Activated gamma-delta T cell treated with Interleukin-2 at 50 U/mL for 16 hours (primary cell): ENCODE results near the gene ANKRD30A.
"Not testable (repeated sequence)": the region's sequence is repeated elsewhere in the genome, so short reads cannot be mapped to it uniquely, and the experiment has no call there.

Source experiments
- DNase-seq: peaks from one replicate; pipeline ENCODE4 v3.0.0-alpha.2; 2020

The ANKRD30A gene

DNA sequence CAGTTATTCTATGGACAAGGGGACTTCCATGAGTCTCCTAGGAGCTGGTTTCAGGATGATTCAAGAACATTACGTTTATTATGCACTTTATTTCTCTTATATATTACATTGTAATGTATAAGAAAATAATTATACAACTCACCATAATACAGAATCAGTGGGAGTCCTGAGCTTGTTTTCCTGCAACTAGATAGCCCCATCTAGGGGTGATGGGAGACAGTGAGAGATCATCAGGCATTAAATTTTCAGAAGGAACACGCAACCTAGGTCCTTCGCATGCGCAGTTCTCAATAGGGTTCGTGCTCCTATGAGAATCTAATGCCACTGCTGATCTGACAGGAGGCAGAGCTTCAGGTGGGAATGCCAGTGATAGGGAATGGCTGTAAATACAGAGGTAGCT, 137.9 kb downstream of the ANKRD30A start:
- no peak for DNase-seq

DNA sequence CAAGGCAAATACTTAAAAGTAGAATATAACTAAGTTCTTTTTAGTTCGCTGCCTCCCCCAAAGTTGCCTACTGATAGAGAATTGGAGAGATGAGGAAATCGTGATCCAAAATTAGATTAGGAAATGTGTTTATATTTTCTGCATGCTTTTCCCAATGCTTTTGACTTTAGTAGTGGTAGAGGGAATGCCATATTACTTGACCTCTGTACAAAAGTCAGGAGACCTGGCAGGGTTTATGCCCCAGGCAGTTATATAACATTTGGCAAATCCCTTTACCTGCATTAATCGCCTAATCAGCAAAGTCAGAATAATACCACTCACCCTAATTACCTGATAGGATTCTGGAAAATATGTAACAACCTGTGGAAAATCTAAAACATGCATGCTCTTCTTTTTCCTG, 142.9 kb downstream of the ANKRD30A start:
- DNase-seq: no peak

DNA sequence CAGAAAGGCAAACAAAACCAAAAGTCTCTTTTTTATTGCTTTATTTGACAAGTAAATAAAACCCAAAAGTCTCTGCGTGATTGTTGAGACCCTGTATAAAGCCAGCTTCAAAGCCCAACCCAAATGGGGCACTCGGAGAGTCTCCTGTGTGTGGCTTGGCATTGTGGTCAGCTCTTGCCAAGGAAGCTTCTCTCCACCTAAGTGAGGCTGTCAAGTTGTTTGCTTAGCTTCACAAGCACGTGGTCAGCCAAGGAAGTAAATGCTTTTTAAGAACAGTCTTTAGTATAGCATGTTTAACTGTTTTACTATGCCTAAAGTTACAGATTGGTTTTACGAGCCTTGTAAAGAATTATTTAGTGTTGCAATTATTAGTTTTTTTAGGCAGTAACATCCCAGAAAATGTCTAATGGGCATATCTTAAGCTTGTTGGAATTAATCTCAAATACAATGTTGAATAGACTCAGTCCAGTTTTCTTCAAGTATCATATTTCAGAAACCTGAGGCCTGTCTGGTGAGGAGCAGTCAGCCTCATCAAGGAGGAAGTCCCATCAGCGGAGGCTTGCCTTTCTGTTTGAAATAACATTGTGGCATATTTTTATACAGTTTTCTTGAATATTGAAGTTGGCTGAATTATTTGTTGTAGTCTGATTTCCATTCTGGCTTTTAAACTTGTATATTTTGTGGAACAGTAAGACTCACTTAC, 144.3 kb downstream of the ANKRD30A start:
- DNase-seq: no peak

DNA sequence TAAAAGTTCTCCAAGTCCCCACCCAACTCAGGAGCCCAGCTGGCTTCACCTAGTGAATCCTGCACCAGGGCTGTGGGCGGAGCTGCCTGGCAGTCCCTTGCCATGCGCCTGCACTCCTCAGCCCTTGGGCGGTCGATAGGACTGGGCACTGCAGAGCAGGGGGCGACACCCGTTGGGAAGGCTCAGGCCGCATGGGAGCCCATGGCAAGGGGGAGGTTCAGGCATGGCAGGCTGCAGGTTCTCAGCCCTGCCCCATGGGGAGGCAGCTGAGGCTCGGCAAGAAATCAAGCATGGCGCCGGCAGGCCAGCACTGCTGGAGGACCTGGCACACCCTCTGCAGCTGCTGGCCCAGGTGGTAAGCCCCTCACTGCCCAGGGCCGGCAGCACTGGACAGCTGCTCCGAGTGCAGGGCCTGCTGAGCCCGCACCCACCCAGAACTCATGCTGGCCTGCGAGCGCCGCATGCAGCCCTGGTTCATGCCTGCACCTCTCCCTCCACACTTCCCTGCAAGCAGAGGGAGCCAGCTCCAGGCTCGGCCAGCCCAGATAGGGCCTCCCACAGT, 149.9 kb downstream of the ANKRD30A start:
- no peak for DNase-seq

DNA sequence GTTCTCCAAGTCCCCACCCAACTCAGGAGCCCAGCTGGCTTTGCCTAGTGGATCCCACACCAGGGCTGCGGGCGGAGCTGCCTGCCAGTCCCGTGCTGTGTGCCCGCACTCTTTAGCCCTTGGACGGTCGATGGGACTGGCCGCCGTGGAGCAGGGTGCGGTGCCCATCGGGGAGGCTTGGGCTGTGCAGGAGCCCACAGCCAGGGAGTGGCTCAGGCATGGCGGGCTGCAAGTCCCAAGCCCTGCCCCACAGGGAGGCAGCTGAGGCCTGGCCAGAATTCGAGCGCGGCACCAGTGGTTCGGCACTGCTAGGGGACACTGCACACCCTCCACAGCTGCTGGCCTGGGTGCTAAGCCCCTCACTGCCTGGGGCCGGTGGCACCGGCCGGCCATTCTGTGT, 159.7 kb downstream of the ANKRD30A start:
- no peak for DNase-seq

DNA sequence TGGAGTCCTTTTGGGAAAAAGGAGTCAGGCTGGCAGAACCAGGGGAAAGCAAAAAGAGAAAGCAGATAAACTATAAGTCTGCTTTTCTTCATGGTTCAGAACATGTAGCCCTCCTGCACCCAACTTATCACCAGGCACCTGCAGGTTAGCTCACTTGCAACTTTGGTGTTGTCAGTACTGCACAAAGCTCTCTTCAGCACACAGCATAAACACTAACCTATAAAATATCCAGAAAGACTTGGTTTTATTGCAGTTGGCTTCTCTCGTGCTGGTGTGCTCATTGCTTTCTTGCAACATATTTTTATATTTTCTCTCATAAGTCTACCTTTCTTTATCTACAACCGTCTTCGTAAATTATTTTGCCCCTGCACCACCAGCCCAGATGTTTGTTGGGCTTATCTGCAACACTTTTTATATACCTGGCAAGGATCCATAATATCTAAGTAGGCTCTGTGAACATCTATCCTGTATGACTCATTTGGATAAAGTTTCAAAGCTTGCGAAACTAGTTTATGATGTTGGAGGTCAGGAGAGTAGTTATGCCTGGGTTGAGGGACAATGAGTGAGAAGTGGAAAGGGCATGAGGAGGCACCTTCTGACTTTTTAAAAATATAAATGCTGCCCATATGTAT, 164.6 kb downstream of the ANKRD30A start:
- no peak for DNase-seq

DNA sequence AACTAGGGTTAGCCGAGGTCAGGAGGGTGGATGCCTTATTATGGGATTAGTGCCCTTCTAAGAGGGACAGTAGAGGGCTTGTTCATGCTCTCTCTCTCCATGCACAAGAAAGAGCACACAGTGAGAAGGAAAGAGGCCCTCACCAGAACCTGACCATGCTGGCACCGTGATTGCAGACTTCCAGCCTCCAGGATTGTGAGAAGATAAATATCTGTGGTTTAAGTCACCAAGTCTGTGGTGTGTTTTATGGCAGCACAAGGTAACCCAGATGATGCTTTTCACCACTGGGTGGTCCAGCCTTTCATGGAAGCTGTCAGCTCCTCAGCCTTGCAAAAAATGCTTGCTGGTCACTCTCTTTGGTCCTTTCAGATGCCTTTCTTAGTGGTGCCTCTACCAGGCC, 175.9 kb downstream of the ANKRD30A start:
- no peak for DNase-seq

DNA sequence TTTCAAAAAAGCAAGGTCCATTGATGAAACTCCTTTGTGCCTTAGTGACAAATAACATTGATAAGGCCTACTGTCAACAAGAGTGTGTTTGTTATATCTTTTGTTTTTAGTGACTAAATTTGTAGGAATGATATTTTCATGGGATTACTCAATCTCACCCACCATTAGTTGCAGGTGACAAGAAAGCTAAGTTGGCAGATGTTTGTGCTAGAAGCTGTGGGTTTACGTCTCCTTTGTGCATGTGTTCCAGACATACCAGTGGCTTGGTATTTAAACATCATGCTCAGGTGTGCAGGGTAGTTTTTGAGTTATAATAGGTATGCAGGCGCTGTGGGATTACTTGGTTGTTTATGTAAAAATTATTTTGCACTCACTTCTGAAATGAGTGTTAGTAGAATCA, 178.6 kb downstream of the ANKRD30A start:
- no peak for DNase-seq

DNA sequence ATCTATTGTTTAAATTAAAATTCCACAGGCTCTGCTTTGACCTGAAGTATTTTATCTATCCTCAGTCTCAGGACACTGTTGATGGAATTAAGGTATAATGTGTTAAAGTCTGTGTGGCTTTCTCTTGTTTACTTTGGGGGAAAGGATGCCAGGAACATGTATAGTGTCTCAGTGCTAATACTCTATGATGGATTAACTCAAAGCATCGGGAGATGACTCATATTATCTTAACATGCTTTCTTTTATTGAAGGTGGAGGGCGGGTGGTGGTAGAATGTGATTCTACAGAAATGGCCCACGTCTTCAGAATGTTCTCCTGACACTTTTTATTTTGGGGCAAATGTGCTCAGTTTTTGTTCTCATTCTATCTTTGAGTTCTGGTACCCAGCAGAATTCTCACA, 189.0 kb downstream of the ANKRD30A start:
- DNase-seq: no peak

DNA sequence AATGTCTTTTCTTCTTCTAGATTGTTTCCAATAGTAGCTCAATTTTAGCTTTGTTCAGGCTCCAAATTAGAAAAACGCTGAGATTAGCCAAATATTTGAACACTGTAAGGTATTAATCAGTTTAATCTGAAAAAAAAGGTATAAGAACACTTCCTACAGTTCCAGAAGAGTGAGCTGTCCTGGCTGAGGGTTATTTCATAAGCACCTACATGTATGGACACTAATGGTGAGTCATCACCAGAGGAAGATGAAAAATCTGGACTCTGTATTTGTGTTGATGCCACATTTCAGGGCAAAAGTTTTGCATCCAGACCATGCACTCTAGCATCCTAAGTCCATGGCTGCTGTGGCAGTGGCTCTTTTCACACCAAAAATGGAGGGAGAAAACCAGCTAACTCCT, 189.5 kb downstream of the ANKRD30A start:
- DNase-seq: no peak

DNA sequence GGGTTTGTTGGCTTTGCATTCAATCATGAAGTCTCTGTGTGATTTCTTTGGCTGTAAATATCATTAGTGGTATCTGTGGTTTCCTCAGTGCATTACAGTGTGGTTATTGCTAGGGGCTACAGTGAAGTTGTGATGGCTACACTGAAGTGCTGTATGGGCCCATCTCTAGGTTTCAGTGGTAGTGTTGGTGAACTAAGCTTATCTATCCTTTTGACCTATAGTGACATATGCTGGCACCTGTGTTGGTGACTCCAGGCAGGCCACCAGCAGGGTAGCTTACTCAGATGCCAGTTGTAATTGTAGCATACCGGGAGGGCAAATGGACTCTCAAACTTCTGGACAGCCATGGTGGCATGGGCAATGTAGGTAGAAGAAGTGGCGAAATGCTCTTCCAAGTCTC, 219.0 kb downstream of the ANKRD30A start:
- DNase-seq: no peak

DNA sequence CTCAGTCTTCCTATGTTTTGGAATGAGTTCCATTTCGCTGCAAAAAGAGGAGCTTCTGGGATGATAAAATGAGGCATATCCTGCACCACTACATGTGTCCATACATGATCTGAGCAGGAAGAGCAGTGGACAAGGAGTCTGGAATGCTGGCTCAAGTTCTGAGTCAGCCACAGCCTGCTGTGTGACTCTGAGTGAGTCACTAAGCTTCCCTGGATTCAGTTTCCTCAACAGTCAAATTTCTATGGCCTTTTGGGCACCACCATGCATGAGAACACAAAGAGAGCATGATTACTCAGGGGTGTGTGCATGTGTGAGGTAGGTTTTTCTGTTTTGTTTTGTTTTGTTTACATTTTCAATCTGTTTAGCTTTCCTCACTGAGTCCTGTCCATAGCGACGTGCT, 254.6 kb downstream of the ANKRD30A start:
- DNase-seq: no peak

DNA sequence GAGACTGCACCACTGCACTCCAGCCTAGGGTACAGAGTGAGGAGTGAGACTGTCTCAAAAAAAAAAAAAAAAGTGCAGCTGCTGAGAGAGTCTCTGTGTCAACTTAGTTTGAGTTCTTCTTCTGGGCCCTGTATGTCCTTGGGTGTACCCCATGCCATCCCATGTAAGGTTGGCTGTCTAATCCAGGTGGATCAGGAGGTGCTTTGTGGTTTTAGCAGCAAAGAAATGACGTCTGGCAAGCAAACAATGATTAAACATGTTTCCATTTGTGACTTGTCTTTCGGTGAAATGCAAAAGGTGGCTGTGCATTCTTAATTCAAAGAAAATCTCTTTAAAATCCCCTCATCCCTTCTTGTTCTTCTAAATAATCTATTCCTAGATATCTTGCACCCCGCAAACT, 255.9 kb downstream of the ANKRD30A start:
- DNase-seq: no peak

DNA sequence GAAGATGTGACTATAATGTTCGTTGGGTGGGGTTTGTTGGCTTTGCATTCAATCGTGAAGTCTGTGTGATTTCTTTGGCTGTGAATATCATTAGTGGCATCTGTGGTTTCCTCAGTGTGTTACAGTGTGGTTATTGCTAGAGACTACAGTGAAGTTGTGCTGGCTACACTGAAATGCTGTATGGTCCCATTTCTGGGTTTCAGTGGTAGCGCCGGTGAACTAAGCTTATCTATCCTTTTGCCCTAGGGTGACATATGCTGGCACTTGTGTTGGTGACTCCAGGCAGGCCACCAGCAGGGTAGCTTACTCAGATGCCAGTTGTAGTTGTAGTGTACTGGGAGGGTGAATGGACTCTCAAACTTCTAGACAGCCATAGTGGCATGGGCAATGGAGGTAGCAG, 259.5 kb downstream of the ANKRD30A start:
- DNase-seq: no peak

DNA sequence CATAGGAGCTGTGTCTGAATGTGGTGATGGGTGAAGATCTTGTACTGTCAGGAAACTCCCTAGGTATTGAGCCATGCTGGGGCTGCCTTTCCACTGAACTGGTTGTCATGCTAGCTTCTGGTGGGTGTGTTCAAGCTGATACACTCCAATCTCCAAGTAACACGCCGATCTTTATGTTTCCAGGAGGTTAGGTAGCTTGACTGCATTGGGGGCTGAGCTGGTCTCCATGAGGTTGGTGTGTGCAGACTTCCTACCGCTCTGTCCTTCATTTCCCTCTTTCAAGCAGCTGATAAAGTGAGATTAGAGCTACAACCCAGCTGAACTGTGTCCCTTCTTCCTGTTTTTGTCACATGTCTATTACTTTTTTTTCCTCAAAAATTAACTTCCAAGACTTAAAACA, 265.5 kb downstream of the ANKRD30A start:
- DNase-seq: no peak

DNA sequence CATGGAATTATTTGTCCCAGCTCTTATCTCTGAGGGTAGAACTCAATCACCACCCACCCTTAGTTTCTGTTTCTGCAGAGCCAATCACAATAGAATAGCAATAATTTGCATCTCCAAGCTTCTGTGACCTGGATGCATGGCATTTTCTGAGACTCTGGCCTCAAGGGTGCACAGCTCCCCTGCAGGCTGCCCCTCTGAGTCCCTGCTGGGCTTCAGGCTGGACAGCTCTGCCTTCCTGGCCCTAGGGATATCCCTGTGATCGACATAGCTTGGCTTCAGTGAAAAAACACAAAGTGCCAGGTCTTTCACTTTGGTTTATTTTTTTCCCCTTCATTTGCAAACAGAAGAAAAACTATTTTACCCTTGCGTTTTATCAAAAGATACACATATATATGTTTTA, 275.4 kb downstream of the ANKRD30A start:
- DNase-seq: not testable (repeated sequence)

DNA sequence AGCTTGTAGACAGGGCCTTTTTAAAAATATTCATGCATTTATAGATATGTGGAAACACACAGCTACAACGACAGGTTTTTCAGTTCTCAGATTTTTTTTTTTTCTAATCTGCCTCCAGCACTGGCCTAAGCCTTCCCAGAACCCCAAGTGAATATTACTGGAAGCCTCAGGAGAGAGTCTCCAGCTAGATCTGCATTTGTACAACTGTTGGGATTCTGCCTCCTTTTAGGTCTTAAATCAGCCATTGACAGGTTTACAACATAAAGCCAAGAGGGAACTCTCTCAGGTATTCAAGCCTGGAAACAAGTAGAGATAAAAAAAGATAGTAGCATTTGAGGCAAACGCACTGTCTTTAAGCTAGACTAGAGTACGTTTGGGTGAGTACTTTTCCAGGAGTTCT, 275.8 kb downstream of the ANKRD30A start:
- DNase-seq: no peak

DNA sequence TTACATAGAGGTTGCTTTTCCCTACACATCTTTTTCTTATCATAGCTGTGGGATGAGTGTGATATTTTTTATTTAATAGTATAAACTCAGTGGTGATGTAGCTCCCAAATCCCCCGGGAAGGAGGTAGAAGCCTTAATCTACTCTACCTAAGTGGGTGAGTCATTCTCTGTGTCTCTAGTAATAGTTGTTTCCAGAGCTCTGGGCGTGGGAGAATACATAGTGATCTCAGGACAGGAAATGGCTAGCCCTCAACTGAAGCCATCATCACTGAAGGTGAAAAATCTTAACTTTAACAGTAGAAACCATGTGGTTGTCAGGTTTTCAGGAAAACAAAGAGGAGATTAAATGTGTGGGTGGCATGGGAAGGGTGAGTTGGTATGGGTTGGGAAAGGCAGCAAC, 278.4 kb downstream of the ANKRD30A start:
- DNase-seq: no peak
